Stimulated activated CD8-positive, alpha-beta memory T cell treated with anti-CD3 and anti-CD28 coated beads, Interleukin-12 subunit alpha, Interleukin-12 subunit beta, amount 100 ng/mL, for 24 hours (primary cell): Measurements from ENCODE around the gene CDH6.

Experiments
- DNase-seq: peaks from one replicate; pipeline ENCODE4 v3.0.0-alpha.2; 2020; ENCODE audit errors: extremely low read depth

CDH6 gene

DNA sequence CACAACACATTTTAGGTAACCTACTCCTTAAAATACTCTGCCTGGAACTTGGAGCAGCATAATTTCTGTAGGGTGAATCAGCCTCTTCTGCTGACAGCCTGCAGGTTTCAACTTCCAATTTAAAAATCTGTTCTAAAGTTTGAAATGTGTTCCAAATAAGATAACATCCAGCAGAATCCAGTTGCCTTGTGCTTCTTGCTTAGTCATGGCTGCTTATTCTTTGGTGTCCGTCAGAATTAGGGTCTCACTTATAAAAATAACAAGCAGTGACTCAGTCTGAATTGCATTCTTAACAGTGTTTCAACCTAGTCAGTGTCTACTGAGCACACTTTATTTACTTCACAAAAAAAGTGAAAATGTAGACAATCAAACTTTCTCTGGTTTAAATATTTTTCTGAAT lies 3.7 kb downstream of the CDH6 start:
- DNase-seq: no peak

GRCh38 chr5:31204958-31205357 lies 11.5 kb downstream of the CDH6 start:
- DNase-seq: no peak

DNA sequence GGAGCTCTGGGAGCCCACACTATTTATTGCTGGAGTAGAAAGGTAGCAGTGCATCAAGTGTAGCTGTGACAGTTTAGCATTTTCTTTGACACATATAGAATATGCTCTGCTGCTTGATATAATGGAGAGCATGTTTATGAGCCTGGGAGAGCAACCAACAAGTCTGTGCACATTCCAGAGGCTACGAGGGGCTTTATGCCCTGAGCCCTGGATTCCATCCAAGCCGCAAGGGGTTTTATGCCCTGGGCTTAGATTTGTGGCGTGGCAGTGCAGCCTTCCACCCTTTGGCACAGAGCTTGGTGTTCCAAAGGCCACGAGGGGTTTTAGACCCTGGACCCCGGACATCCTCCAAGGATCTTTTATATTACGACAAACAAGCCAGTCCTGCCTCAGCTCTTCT lies 14.6 kb downstream of the CDH6 start:
- DNase-seq: no peak

- no peak for DNase-seq
These were observed 15.8 kb downstream of the CDH6 start for GRCh38 chr5:31209334-31209733.

DNA sequence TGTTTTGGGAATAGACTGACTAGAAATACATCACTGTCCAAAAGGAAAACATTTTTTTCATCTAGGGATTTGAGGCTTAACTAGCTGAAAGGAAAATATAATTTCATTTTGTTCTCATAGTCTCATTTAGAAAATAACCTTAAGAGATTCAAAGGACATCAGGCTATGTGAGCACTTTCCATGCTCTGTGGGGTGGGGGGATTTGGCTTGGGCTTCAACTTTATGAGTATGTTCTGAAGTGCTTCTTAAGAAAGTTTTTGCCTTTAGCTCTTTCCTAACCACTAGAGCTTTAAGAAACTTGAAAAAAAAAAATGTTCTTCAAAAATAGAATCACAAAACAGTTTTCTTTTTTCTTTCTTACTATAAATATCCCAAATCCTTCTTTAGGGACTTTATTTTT lies 17.6 kb downstream of the CDH6 start:
- DNase-seq: no peak

DNA sequence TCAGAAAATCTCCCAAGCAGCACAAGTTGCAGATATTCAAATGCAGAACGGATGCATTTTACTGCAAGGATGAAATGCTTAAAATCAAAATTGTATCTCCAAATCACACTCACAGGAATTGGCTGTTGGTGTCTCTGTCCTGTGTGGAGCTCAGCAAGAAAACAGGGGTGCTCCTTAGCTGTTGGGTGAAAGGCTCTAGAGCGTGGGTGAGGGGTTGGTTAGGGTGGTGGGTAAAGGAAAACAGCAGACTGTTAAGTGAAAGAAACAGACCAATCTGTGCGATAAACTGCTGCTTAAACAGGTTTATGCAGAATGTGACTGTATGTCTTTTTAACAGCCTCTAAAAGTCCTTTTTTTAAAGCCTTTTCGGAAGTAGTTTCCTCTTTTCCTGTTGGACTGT lies 19.8 kb downstream of the CDH6 start:
- no peak for DNase-seq

DNA sequence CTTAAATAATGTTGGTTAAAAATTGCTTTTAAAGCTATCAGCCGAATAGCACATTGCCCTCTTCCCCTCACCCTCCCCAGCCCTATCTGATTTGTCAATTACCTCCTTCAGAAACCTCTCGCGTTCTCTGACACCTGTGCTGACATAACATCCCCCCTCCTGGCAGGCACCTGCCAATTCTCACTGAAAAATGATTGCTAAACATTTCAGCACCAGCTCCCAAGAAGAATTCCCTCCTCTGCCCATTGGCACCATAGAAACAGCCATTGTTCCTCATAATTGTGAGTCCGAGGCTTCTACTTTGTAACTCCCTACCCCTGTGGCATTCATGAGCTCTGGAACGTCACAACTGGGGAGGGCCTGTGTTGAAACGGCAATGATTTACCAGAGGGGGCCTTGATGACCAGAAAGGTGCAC lies 20.2 kb downstream of the CDH6 start:
- no peak for DNase-seq

GRCh38 chr5:31214229-31214628 lies 20.7 kb downstream of the CDH6 start:
- no peak for DNase-seq

DNA sequence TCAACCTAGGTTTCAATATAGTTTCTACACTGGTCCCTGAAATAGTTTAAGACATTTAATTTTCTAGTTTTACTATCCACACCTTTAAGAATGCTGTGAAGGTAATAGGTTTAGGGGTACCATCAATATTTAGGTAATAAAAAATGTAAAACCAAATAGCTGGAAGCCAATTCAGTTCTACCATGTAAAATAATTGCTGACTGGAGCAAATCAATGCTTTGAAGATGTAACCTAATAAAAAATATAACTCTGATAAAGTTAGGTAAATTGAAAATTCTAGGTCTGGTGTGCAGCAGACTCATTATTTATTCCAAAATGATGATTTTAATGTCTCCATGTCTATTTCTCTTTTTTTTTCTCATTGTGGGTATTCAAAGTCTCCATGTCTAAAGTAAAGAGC lies 21.8 kb downstream of the CDH6 start:
- no peak for DNase-seq

- no peak for DNase-seq
These were observed 24.0 kb downstream of the CDH6 start for GRCh38 chr5:31217446-31217845.

DNA sequence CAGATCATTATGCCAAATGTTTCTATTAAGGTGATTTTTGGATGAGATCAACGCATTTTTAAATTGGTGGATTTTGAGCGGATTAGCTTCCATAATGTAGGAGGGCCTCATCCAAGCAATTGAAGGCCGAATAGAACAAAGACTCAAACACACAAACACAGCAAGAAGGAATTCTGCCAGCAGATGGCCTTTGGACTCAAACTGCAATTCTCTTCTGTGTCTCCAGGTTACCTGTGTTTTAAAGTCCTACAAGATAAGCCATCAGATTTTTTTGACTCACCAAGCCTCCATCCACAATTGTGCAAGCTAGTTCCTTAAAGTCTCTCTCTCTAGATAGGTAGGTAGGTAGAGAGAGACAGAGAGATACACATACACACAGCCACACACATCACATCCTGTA lies 25.5 kb downstream of the CDH6 start:
- DNase-seq: no peak

GRCh38 chr5:31221001-31221400 lies 27.5 kb downstream of the CDH6 start:
- DNase-seq: no peak

DNA sequence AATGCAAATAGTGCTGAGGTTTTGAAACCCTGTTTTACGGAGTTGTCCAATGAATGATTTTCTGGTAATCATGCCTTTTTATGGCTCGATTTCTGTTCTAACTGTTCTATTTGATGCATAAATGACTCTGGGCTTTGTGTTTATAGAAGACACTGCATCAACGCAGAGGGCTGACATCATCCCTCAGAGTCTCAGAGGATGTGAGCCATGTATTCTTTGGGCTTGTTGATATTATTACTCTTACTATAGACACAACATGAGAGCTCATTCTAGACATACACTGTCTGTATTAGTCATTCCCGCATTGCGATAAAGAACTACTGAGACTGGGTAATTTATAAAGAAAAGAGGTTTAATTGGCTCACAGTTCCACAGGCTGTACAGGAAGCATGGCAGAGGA lies 31.6 kb downstream of the CDH6 start:
- no peak for DNase-seq

- no peak for DNase-seq
These were observed 32.1 kb downstream of the CDH6 start for GRCh38 chr5:31225613-31226012.

- DNase-seq: no peak
These were observed 33.2 kb downstream of the CDH6 start for GRCh38 chr5:31226651-31227050.

DNA sequence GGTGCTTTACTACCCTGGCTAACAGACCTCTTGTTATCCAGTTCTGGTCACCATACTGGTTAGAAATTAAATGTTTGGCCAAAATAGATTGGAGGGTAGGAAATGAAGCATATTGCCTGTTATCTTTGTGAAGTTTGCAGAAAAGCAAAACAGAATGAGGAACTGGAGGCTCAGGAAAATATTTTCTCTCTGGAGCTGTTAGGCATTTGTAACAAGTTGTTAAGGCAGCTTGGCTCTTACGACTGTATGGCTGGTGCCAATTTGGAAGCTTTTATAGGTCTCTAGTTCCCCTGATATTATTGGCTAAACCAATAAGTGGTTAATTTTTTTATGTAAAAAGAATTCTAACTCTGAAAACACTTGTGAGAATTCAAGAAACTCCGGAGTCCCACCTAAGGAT lies 35.8 kb downstream of the CDH6 start:
- no peak for DNase-seq

GRCh38 chr5:31231177-31231838 lies 37.8 kb downstream of the CDH6 start:
- DNase-seq: no peak

- no peak for DNase-seq
These were observed 38.9 kb downstream of the CDH6 start for GRCh38 chr5:31232273-31232888.

GRCh38 chr5:31235381-31235780 lies 41.9 kb downstream of the CDH6 start:
- no peak for DNase-seq

GRCh38 chr5:31236339-31236738 lies 42.9 kb downstream of the CDH6 start:
- no peak for DNase-seq

- no peak for DNase-seq
These were observed 43.7 kb downstream of the CDH6 start for GRCh38 chr5:31237174-31237573.

DNA sequence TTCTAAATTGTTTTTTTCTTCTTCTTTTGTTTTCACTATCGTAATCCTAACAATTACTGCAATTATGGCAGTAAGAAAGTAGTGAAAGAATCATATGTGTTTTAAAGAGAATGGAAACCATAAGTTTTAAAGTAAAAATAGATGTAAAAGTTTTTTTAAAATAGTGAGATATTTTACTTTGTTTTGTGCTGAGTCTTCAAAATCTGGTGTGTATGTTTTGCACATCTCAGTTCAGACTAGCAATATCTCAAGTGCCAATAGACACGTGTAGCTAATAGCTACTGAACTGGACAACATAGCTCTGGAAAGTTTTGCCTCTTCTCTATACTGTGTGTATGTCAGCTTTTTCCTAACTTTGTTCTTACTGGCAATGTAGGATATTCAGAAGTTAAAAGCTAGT lies 45.0 kb downstream of the CDH6 start:
- DNase-seq: no peak

DNA sequence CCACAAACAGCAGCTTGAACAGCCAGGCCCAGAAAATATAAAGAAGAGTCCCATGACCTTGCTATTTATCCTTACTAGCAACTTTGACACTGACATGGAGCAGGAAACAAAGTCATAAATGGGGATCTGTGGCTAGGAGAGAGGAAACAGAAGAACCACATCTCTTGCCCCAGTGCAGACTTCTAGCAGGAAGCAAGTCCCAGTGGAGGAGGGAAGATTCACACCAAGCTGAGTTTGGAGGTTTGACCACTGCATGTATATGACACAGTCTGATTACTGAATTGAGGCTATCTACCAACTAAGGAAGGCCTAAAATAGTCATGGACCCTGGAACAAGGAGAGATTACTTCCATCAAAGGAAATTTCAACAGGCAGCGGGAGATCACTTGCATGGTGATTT lies 51.4 kb downstream of the CDH6 start:
- DNase-seq: no peak

DNA sequence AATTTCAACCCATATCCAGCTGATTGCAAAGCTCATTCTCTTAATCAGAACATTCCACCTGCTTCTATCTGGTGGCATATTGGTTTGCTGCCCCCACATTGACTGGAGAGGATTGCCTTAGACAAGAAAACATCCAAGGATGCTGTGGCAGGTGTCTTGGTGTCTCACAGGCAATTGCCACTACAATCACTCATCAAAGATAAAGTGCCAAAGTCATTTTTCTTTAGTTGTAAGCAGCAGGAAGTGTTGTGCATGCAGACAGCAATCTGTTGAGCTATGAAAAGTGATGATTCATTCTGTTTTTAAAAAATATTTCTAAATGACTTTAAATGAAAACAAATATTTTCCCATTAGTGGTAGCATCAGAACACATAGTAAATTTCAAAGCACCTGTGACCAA lies 53.9 kb downstream of the CDH6 start:
- DNase-seq: no peak
